Endothelial cell (in vitro differentiated cells): ENCODE results near the gene P3H3. TPM values are rescaled to one million over a fixed set of nuclear protein-coding genes. Genes with fewer than 3 reads are reported as not detected.
A peak's percentile ranks its signal among the peaks of the same experiment; 100 is the strongest.

Experiments
- DNase-seq: peaks from one replicate; pipeline ENCODE4 v3.0.0; 2021; ENCODE audit warnings: low spot score
- H3K27ac Mint-ChIP-seq: one replicate; pipeline ENCODE4 v1.8.0; 2021; ENCODE audit warnings: mixed read lengths, inconsistent platforms; ENCODE audit not compliant: unreplicated experiment
- H3K27me3 Mint-ChIP-seq: one replicate; pipeline ENCODE4 v1.8.0; 2021; ENCODE audit warnings: mild to moderate bottlenecking, moderate library complexity, mixed read lengths, inconsistent platforms; ENCODE audit not compliant: unreplicated experiment
- H3K36me3 Mint-ChIP-seq: one replicate; pipeline ENCODE4 v1.8.0; 2021; ENCODE audit warnings: mild to moderate bottlenecking, low read depth, mixed read lengths, inconsistent platforms; ENCODE audit not compliant: unreplicated experiment
- H3K4me1 Mint-ChIP-seq: one replicate; pipeline ENCODE4 v1.8.0; 2021; ENCODE audit warnings: mild to moderate bottlenecking, mixed read lengths, inconsistent platforms; ENCODE audit not compliant: unreplicated experiment
- H3K4me3 Mint-ChIP-seq: one replicate; pipeline ENCODE4 v1.8.0; 2021; ENCODE audit warnings: mild to moderate bottlenecking, mixed read lengths, inconsistent platforms; ENCODE audit not compliant: unreplicated experiment
- H3K9me3 Mint-ChIP-seq: one replicate; pipeline ENCODE4 v1.8.0; 2021; ENCODE audit warnings: mixed read lengths, inconsistent platforms; ENCODE audit not compliant: unreplicated experiment
- CTCF ChIP-seq: fragments of 200-600 bp; sonication (generic); IDR thresholded peaks from one replicate; pipeline ENCODE4 v1.5.0; 2021; ENCODE audit warnings: antibody characterized with exemption; ENCODE audit not compliant: unreplicated experiment
- total RNA-seq: library from RNA; stranded (reverse); fragmentation: NEBNext Ultra II Directional; extraction: Animal tissue kit (Norgen Biotek cat#: 25700); gene quantifications from one replicate; pipeline ENCODE4 v1.2.1, GENCODE V29; 2021; ENCODE audit not compliant: unreplicated experiment

Gene P3H3
- total RNA-seq, 1 donor from 2014 or later: 48.8 TPM

DNA sequence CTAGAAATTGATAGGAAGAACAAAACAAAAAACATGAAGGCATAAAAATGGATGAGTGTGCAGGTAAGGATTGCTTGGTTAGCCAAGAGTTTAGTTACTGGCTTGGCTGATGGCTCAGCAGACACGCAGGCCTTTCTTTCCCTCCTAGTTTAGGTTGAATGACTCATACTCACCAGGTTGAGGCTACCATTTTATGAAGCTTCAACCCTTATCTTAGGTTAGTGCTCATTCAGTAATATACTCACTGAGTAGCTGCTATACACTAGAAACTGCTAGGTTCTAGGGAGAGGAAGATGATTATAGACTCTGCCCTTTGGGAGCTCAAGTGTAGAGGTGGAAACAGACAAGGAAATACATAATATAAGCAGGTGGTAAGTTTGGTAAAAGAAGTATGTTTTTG lies 6.0 kb downstream of the P3H3 start:
- peaks cover 14% of the 10 kb centered on the region for H3K27me3 Mint-ChIP-seq
- no peak overlapping the region for H3K27ac Mint-ChIP-seq
- no peak for DNase-seq
- no peaks in the 10 kb centered on the region for H3K9me3 Mint-ChIP-seq
- H3K36me3 Mint-ChIP-seq: peaks cover 32% of the 10 kb centered on the region
- H3K4me3 Mint-ChIP-seq: peak overlapping the region; percentile 52
- TF ChIP-seq CTCF: no peak
- H3K4me1 Mint-ChIP-seq: peaks cover 6% of the 10 kb centered on the region

GRCh38 chr12:6834873-6835272 lies 6.7 kb downstream of the P3H3 start:
- Mint-ChIP-seq H3K9me3 (no peaks in the 10 kb centered on the region), H3K4me3 (no peak overlapping the region), H3K27ac (no peak overlapping the region), H3K27me3 (peaks cover 12% of the 10 kb centered on the region), H3K36me3 (peaks cover 32% of the 10 kb centered on the region), H3K4me1 (peaks cover 4% of the 10 kb centered on the region)
- DNase-seq: no peak
- no peak for TF ChIP-seq CTCF

DNA sequence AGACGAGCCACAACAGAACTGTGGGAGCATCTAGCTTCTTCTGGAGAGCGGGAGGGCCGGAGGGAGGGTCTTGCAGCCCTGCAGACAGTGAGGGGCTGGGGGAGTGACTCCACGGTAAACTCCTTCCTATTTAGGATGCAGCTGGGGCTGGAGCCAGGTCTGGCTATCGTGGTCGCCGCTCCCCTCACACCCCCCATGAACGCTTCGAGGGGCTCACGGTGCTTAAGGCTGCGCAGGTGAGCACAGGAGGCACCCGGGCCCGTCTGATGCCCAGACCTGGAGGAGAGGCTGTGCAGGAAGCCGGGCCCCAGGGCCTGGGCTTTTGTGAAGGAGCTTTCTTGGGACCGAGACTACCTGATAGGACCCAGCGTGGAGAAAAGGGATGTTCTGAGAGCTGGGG lies 8.6 kb downstream of the P3H3 start:
- DNase-seq: no peak
- Mint-ChIP-seq H3K36me3 (peaks cover 24% of the 10 kb centered on the region), H3K4me1 (no peaks in the 10 kb centered on the region), H3K27me3 (peaks cover 7% of the 10 kb centered on the region), H3K4me3 (no peak overlapping the region), H3K27ac (no peak overlapping the region), H3K9me3 (no peaks in the 10 kb centered on the region)
- no peak for TF ChIP-seq CTCF

DNA sequence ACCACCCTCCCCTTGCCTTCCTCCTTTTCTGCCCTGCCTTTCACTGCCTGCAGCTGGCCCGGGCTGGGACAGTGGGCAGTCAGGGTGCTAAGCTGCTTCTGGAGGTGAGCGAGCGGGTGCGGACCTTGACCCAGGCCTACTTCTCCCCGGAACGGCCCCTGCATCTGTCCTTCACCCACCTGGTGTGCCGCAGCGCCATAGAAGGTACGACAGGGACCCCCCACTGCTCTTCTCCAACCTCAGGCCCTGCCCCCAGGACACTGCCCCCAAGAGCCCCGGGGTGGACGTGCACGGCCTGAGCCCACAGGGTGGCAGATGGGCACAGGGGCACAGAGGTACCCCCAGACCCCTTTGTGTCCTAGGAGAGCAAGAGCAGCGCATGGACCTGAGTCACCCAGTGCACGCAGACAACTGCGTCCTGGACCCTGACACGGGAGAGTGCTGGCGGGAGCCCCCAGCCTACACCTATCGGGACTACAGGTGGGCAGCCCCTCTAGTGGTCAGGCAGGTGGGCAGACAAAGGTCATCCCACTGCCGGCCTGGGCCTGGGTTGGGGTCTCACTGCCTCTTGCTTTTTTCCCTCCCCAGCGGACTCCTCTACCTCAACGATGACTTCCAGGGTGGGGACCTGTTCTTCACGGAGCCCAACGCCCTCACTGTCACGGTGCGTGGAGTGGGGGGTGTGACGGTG lies 9.3 kb downstream of the P3H3 start:
- Mint-ChIP-seq H3K4me1 (no peaks in the 10 kb centered on the region), H3K4me3 (no peak overlapping the region), H3K27ac (no peak overlapping the region), H3K36me3 (peaks cover 22% of the 10 kb centered on the region), H3K9me3 (no peaks in the 10 kb centered on the region), H3K27me3 (peaks cover 7% of the 10 kb centered on the region)
- no peak for DNase-seq
- no peak for TF ChIP-seq CTCF

- TF ChIP-seq CTCF: no peak
- H3K27me3 Mint-ChIP-seq: peaks cover 7% of the 10 kb centered on the region
- H3K36me3 Mint-ChIP-seq: peaks cover 25% of the 10 kb centered on the region
These were observed 10.6 kb downstream of the P3H3 start for GRCh38 chr12:6838854-6839253.

More at GRCh38 chr12:6838854-6839253, 10.6 kb downstream of the P3H3 start:
- no peak for DNase-seq
- no peaks in the 10 kb centered on the region for H3K9me3 Mint-ChIP-seq
- H3K27ac Mint-ChIP-seq: no peak overlapping the region
- no peaks in the 10 kb centered on the region for H3K4me1 Mint-ChIP-seq
- H3K4me3 Mint-ChIP-seq: no peak overlapping the region
